ENCODE results near the gene PRAME. TPM values are rescaled to one million over a fixed set of nuclear protein-coding genes. Genes with fewer than 3 reads are reported as not detected.

Gene PRAME
- total and polyA plus RNA-seq, 2 of the 13 experiments (the other 11 are each of a cell fraction or from before 2014, with no cell fraction given): 0.11 to 0.83 TPM

- CTCF ChIA-PET (ENCODE audit: low intra/inter-chr PET ratio, low total read pairs): no interaction called here
- TF ChIP-seq CHD2 (IDR thresholded peaks at IDR 0.05; ENCODE audit: low read depth, low read length): no peak
- TF ChIP-seq NFKBIZ (CRISPR knock-in tag; IDR thresholded peaks at IDR 0.05): no peak
- TF ChIP-seq HBP1 (CRISPR knock-in tag; IDR thresholded peaks at IDR 0.05; ENCODE audit: low read depth): no peak
- no peak for TF ChIP-seq ZBTB4 (CRISPR knock-in tag; IDR thresholded peaks at IDR 0.05; ENCODE audit: borderline replicate concordance)
- TF ChIP-seq ZNF530 (CRISPR knock-in tag; IDR thresholded peaks at IDR 0.05; ENCODE audit: low read depth): no peak
- TF ChIP-seq PCBP2 (optimal IDR thresholded peaks at IDR 0.05; ENCODE audit: low read depth, low read length, poor library complexity, severe bottlenecking): no peak
- TF ChIP-seq ATF7-NPFF (CRISPR knock-in tag; IDR thresholded peaks at IDR 0.05; ENCODE audit: low read depth): no peak
- TF ChIP-seq AHDC1 (CRISPR knock-in tag; IDR thresholded peaks at IDR 0.05; ENCODE audit: borderline replicate concordance): no peak
- no peak for TF ChIP-seq ATM (IDR thresholded peaks at IDR 0.05; ENCODE audit: borderline replicate concordance)
- no peak for TF ChIP-seq ZNF770 (CRISPR knock-in tag; IDR thresholded peaks at IDR 0.05)
Observed at GRCh38 chr22:22595001-22595835, 36.2 kb upstream of the PRAME start.

More at GRCh38 chr22:22595001-22595835, 36.2 kb upstream of the PRAME start:
- no peak overlapping the region for H2AFZ ChIP-seq (ENCODE audit: low read length)
- H4K20me1 ChIP-seq (ENCODE audit: insufficient read depth, low read length): no peaks in the 10 kb centered on the region
- H3K9me3 ChIP-seq (ENCODE audit: low read length): no peaks in the 10 kb centered on the region
- H3K4me1 ChIP-seq (ENCODE audit: insufficient read depth, low read length): no peaks in the 10 kb centered on the region
- H3K36me3 ChIP-seq (replicated peaks in 1 of 2; ENCODE audit: control insufficient read depth in 1 of 2, insufficient read depth in 2 of 2, low read length in 2 of 2): no peaks in the 10 kb centered on the region
- peaks cover 4 to 20% of the 10 kb centered on the region in 2 experiments; a peak in 2 of 5 replicates for H3K27me3 ChIP-seq (ENCODE audit: control insufficient read depth in 1 of 2, insufficient read depth in 2 of 2, low read length in 2 of 2)
- intact Hi-C loops (cut with micrococcal nuclease; ENCODE audit: unreplicated experiment): no loop called here
- POLR2A ChIA-PET: no interaction called here
- no peaks in the 10 kb centered on the region for H3K79me2 ChIP-seq (ENCODE audit: insufficient read depth, low read length)
- no peak overlapping the region for H3K27ac ChIP-seq (ENCODE audit: extremely low read length, insufficient read depth, low read length)
- in situ Hi-C loops (cut with HindIII; ENCODE audit: extremely low pct_ligation_motif_present, low pct_unique_long_range_greater_than_20kb): no loop called here
- no peak for FAIRE-seq
- no peak overlapping the region for H3K4me3 ChIP-seq (replicated peaks in 1 of 3; ENCODE audit: insufficient read depth in 1 of 3, low read depth in 2 of 3, low read length in 3 of 3)
- 2% methylated on average over 5 of the region's 5 CpGs for WGBS (ENCODE audit: low lambda C conversion rate)
- H3K4me2 ChIP-seq (ENCODE audit: low read depth, low read length): no peak overlapping the region
- no peak overlapping the region for H3K9ac ChIP-seq (ENCODE audit: insufficient read depth, low read depth, low read length)
- no peak for DNase-seq (ENCODE audit: low spot score)
- BruUV-seq (replicated peaks): no TSS peak
- no peak for ATAC-seq

Data from HepG2 (cell line).